ENCODE results near the gene NT5C2. TPM values are rescaled to one million over a fixed set of nuclear protein-coding genes. Genes with fewer than 3 reads are reported as not detected.
"Not testable (repeated sequence)": the region's sequence is repeated elsewhere in the genome, so short reads cannot be mapped to it uniquely, and the experiment has no call there.

Gene NT5C2
- total RNA-seq, 1 donor from 2014 or later, result 113 TPM

DNA sequence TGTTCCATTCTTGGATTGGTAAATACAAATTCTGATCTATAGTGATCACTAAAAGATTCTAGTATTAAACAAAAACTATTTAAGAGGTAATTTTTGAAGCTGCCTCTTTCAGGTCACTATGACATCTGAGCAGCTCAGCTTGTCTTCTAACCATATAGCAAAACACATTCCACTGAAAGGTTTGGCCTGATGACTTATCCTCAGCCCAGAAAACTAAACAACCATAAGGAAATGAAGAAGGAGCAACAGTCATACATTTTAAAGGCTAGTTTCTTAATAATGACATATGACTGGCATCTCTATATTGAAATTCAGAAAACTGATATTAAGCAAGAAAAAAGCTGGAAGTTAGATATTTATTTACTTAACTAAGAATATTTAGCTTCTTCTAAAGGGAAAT lies 24.6 kb downstream of the NT5C2 start:
- peak overlapping the region; percentile 30 for H3K27ac ChIP-seq (ENCODE audit: low read depth, low read length)
- Mint-ChIP-seq H3K27me3 (ENCODE audit: low read depth, unreplicated experiment) (no peaks in the 10 kb centered on the region), H3K4me3 (ENCODE audit: unreplicated experiment) (no peak overlapping the region), H3K9me3 (ENCODE audit: unreplicated experiment) (no peaks in the 10 kb centered on the region), H3K36me3 (ENCODE audit: low read depth, unreplicated experiment) (no peaks in the 10 kb centered on the region), H3K4me1 (ENCODE audit: low read depth, unreplicated experiment) (peaks cover 6% of the 10 kb centered on the region), H3K27ac (ENCODE audit: unreplicated experiment) (peak overlapping the region; percentile 23)
- H3K27me3 ChIP-seq (ENCODE audit: insufficient read depth, low read length), result no peaks in the 10 kb centered on the region
- peak overlapping the region; percentile 33 for H3K9ac ChIP-seq (ENCODE audit: low read length)
- H3K79me2 ChIP-seq (ENCODE audit: insufficient read depth, low read length), result peaks cover 37% of the 10 kb centered on the region
- H2AFZ ChIP-seq (ENCODE audit: low read depth, low read length), result no peak overlapping the region
- H4K20me1 ChIP-seq (ENCODE audit: insufficient read depth, low read length), result peaks cover 25% of the 10 kb centered on the region
- peak overlapping the region; percentile 35 for H3K4me2 ChIP-seq (ENCODE audit: low read length)
- H3K9me3 ChIP-seq (ENCODE audit: insufficient read depth, low read depth, low read length), result no peaks in the 10 kb centered on the region
- H3K4me3 ChIP-seq (ENCODE audit: insufficient read depth, low read depth, low read length), result no peak overlapping the region
- no peak for FAIRE-seq
- DNase-seq (ENCODE audit: low read depth), result no peak
- TF ChIP-seq, protein P1, sequence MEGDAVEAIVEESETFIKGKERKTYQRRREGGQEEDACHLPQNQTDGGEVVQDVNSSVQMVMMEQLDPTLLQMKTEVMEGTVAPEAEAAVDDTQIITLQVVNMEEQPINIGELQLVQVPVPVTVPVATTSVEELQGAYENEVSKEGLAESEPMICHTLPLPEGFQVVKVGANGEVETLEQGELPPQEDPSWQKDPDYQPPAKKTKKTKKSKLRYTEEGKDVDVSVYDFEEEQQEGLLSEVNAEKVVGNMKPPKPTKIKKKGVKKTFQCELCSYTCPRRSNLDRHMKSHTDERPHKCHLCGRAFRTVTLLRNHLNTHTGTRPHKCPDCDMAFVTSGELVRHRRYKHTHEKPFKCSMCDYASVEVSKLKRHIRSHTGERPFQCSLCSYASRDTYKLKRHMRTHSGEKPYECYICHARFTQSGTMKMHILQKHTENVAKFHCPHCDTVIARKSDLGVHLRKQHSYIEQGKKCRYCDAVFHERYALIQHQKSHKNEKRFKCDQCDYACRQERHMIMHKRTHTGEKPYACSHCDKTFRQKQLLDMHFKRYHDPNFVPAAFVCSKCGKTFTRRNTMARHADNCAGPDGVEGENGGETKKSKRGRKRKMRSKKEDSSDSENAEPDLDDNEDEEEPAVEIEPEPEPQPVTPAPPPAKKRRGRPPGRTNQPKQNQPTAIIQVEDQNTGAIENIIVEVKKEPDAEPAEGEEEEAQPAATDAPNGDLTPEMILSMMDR (IDR thresholded peaks at IDR 0.05; ENCODE audit: insufficient read depth, low read depth, low read length), result no peak
- TF ChIP-seq EZH2 (IDR thresholded peaks at IDR 0.05; ENCODE audit: insufficient read depth, low read length), result no peak
- peaks cover 4% of the 10 kb centered on the region for H3K4me1 ChIP-seq (ENCODE audit: insufficient read depth, low read length)
- H3K36me3 ChIP-seq (ENCODE audit: insufficient read depth, low read length), result peaks cover 11% of the 10 kb centered on the region

DNA sequence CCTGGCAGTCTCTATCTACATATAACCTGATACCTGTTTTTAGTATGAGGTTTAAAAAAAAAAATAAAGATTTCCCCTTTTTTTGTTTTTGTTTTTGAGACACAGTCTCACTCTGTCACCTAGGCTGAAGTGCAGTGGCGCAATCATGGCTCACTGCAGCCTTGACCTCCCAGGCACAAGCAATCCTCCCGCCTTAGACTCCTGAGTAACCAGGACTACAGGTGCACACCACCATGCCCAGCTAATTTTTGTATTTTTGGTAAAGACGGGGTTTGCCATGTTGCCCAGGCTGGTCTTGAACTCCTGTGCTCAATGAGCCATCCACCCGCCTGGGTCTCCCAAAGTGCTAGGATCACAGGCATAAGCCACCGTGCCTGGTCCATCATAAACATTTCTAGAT lies 25.5 kb downstream of the NT5C2 start:
- H3K27me3 Mint-ChIP-seq (ENCODE audit: low read depth, unreplicated experiment); H3K4me3 ChIP-seq (ENCODE audit: insufficient read depth, low read depth, low read length); H3K4me1 Mint-ChIP-seq (ENCODE audit: low read depth, unreplicated experiment); H3K9me3 Mint-ChIP-seq (ENCODE audit: unreplicated experiment); H3K4me3 Mint-ChIP-seq (ENCODE audit: unreplicated experiment); H2AFZ ChIP-seq (ENCODE audit: low read depth, low read length); H3K4me1 ChIP-seq (ENCODE audit: insufficient read depth, low read length); DNase-seq (ENCODE audit: low read depth); H3K36me3 Mint-ChIP-seq (ENCODE audit: low read depth, unreplicated experiment); H3K27ac Mint-ChIP-seq (ENCODE audit: unreplicated experiment); H3K9me3 ChIP-seq (ENCODE audit: insufficient read depth, low read depth, low read length); H3K27ac ChIP-seq (ENCODE audit: low read depth, low read length); H3K9ac ChIP-seq (ENCODE audit: low read length); H3K27me3 ChIP-seq (ENCODE audit: insufficient read depth, low read length); FAIRE-seq; H3K4me2 ChIP-seq (ENCODE audit: low read length): not testable (repeated sequence)
- H4K20me1 ChIP-seq (ENCODE audit: insufficient read depth, low read length), result peaks cover 22% of the 10 kb centered on the region
- peaks cover 11% of the 10 kb centered on the region for H3K36me3 ChIP-seq (ENCODE audit: insufficient read depth, low read length)
- H3K79me2 ChIP-seq (ENCODE audit: insufficient read depth, low read length), result peaks cover 31% of the 10 kb centered on the region

DNA sequence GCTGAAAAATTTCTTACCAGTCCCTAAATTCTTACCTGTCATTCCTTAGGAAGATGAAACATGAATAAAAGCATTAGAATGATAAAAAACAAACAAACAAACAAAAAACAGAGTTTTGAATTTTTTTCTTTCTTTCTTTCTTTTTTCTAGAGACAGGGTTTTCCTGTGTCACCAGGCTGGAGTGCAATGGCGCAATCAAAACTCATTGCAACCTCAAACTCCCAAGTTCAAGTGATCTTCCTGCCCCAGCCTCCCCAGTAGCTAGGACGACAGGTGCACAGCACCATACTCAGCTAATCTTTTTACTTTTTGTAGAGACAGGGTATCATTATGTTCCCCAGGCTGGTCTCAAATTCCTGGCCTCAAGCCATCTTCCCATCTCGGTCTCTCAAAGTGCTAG lies 26.5 kb downstream of the NT5C2 start:
- no peak overlapping the region for H3K4me3 ChIP-seq (ENCODE audit: insufficient read depth, low read depth, low read length)
- Mint-ChIP-seq H3K4me3 (ENCODE audit: unreplicated experiment) (no peak overlapping the region), H3K27me3 (ENCODE audit: low read depth, unreplicated experiment) (no peaks in the 10 kb centered on the region), H3K36me3 (ENCODE audit: low read depth, unreplicated experiment) (no peaks in the 10 kb centered on the region), H3K9me3 (ENCODE audit: unreplicated experiment) (no peaks in the 10 kb centered on the region), H3K27ac (ENCODE audit: unreplicated experiment) (no peak overlapping the region), H3K4me1 (ENCODE audit: low read depth, unreplicated experiment) (peaks cover 6% of the 10 kb centered on the region)
- H3K9ac ChIP-seq (ENCODE audit: low read length), result no peak overlapping the region
- no peak for TF ChIP-seq EZH2 (IDR thresholded peaks at IDR 0.05; ENCODE audit: insufficient read depth, low read length)
- TF ChIP-seq, protein P1 (IDR thresholded peaks at IDR 0.05; ENCODE audit: insufficient read depth, low read depth, low read length), result no peak
- no peak overlapping the region for H2AFZ ChIP-seq (ENCODE audit: low read depth, low read length)
- no peaks in the 10 kb centered on the region for H3K27me3 ChIP-seq (ENCODE audit: insufficient read depth, low read length)
- H3K27ac ChIP-seq (ENCODE audit: low read depth, low read length), result no peak overlapping the region
- DNase-seq (ENCODE audit: low read depth), result no peak
- peaks cover 4% of the 10 kb centered on the region for H3K4me1 ChIP-seq (ENCODE audit: insufficient read depth, low read length)
- no peaks in the 10 kb centered on the region for H3K9me3 ChIP-seq (ENCODE audit: insufficient read depth, low read depth, low read length)
- peaks cover 22% of the 10 kb centered on the region for H4K20me1 ChIP-seq (ENCODE audit: insufficient read depth, low read length)
- peaks cover 31% of the 10 kb centered on the region for H3K79me2 ChIP-seq (ENCODE audit: insufficient read depth, low read length)
- FAIRE-seq, result no peak
- H3K4me2 ChIP-seq (ENCODE audit: low read length), result no peak overlapping the region
- H3K36me3 ChIP-seq (ENCODE audit: insufficient read depth, low read length), result peaks cover 11% of the 10 kb centered on the region

DNA sequence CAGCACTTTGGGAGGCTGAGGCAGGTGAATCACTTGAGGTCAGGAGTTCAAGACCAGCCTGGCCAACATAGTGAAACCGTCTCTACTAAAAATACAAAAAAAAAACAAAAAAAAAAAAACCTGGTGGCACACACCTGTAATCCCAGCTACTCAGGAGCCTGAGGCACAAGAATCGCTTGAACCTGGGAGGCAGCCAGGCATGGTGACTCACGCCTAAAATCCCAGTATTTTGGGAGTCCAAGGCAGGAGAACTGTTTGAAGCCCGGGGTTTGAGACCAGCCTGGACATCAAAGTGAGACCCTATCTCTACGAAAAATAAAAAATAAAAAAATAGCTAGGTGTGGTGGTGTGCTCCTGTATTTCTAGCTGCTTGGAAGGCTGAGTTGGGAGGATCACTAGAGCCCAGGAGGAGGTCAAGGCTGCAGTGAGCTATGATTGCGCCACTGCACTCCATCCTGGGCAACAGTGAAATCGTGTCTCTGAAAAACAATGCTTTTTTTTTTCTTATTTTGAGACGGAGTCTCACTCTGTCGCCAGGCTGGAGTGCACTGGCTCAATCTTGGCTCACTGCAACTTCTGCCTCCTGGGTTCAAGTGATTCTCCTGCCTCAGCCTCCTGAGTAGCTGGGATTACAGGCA lies 29.2 kb downstream of the NT5C2 start:
- FAIRE-seq; H3K27me3 Mint-ChIP-seq (ENCODE audit: low read depth, unreplicated experiment); H3K4me3 ChIP-seq (ENCODE audit: insufficient read depth, low read depth, low read length); H3K27ac ChIP-seq (ENCODE audit: low read depth, low read length); H3K36me3 Mint-ChIP-seq (ENCODE audit: low read depth, unreplicated experiment); H3K4me2 ChIP-seq (ENCODE audit: low read length); H3K27ac Mint-ChIP-seq (ENCODE audit: unreplicated experiment); H3K9me3 ChIP-seq (ENCODE audit: insufficient read depth, low read depth, low read length); H2AFZ ChIP-seq (ENCODE audit: low read depth, low read length); H3K4me1 Mint-ChIP-seq (ENCODE audit: low read depth, unreplicated experiment); H3K9me3 Mint-ChIP-seq (ENCODE audit: unreplicated experiment); DNase-seq (ENCODE audit: low read depth); H3K9ac ChIP-seq (ENCODE audit: low read length); H3K4me1 ChIP-seq (ENCODE audit: insufficient read depth, low read length); H3K27me3 ChIP-seq (ENCODE audit: insufficient read depth, low read length); H3K36me3 ChIP-seq (ENCODE audit: insufficient read depth, low read length); H3K4me3 Mint-ChIP-seq (ENCODE audit: unreplicated experiment): not testable (repeated sequence)
- Histone ChIP-seq H4K20me1 (ENCODE audit: insufficient read depth, low read length) (peaks cover 20% of the 10 kb centered on the region), H3K79me2 (ENCODE audit: insufficient read depth, low read length) (peaks cover 30% of the 10 kb centered on the region)
